Panc1 (cell line): ENCODE results near the gene IMPDH2.

ENCODE experiments used
- POLR2AphosphoS5 ChIP-seq: IDR thresholded peaks from 2 replicates; pipeline ENCODE4 v1.6.1; 2012; ENCODE audit warnings: mild to moderate bottlenecking, low read depth, low read length, moderate library complexity
- TCF7L2 ChIP-seq: IDR thresholded peaks from 2 replicates; pipeline ENCODE4 v1.6.1; 2011; ENCODE audit warnings: mild to moderate bottlenecking, low read depth, low read length, inconsistent platforms
- TF ChIP-seq, protein P1 (sequence below): fragments of 450-650 bp; IDR thresholded peaks from 2 replicates; pipeline ENCODE4 v1.5.1; 2017; ENCODE audit warnings: mild to moderate bottlenecking

- TF ChIP-seq, protein P1, sequence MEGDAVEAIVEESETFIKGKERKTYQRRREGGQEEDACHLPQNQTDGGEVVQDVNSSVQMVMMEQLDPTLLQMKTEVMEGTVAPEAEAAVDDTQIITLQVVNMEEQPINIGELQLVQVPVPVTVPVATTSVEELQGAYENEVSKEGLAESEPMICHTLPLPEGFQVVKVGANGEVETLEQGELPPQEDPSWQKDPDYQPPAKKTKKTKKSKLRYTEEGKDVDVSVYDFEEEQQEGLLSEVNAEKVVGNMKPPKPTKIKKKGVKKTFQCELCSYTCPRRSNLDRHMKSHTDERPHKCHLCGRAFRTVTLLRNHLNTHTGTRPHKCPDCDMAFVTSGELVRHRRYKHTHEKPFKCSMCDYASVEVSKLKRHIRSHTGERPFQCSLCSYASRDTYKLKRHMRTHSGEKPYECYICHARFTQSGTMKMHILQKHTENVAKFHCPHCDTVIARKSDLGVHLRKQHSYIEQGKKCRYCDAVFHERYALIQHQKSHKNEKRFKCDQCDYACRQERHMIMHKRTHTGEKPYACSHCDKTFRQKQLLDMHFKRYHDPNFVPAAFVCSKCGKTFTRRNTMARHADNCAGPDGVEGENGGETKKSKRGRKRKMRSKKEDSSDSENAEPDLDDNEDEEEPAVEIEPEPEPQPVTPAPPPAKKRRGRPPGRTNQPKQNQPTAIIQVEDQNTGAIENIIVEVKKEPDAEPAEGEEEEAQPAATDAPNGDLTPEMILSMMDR, result no peak
- TF ChIP-seq POLR2AphosphoS5, result peak; percentile 58
- TF ChIP-seq TCF7L2, result no peak
Measured at GRCh38 chr3:49016414-49017228, 12.6 kb downstream of the IMPDH2 start.
